Ishikawa (cell line): ENCODE data around the gene ABCA9.

ENCODE experiments used
- CEBPB ChIP-seq: IDR thresholded peaks from 2 replicates; pipeline ENCODE4 v1.6.1; 2012
- CREB1 ChIP-seq: IDR thresholded peaks from 2 replicates; pipeline ENCODE4 v1.6.1; 2012; ENCODE audit warnings: low read depth
- EGR1 ChIP-seq: IDR thresholded peaks from 2 replicates; pipeline ENCODE4 v1.6.1; 2012
- EP300 ChIP-seq: IDR thresholded peaks from 2 replicates; pipeline ENCODE4 v1.6.1; 2012; ENCODE audit warnings: borderline replicate concordance
- FOXM1 ChIP-seq: IDR thresholded peaks from 2 replicates; pipeline ENCODE4 v1.6.1; 2012; ENCODE audit warnings: low read depth, borderline replicate concordance
- NFIC ChIP-seq: IDR thresholded peaks from 2 replicates; pipeline ENCODE4 v1.6.1; 2012
- RAD21 ChIP-seq: IDR thresholded peaks from 2 replicates; pipeline ENCODE4 v1.6.1; 2012; ENCODE audit warnings: low read depth
- TAF1 ChIP-seq: IDR thresholded peaks from 2 replicates; pipeline ENCODE4 v1.6.1; 2012; ENCODE audit warnings: low read depth, mild to moderate bottlenecking
- TCF12 ChIP-seq: IDR thresholded peaks from 2 replicates; pipeline ENCODE4 v1.6.1; 2012; ENCODE audit warnings: low read depth
- TEAD4 ChIP-seq: IDR thresholded peaks from 2 replicates; pipeline ENCODE4 v1.6.1; 2012
- YY1 ChIP-seq: IDR thresholded peaks from 2 replicates; pipeline ENCODE4 v1.6.1; 2012; ENCODE audit warnings: low read depth
- ZBTB7A ChIP-seq: IDR thresholded peaks from 2 replicates; pipeline ENCODE4 v1.6.1; 2012; ENCODE audit warnings: low read depth
- TF ChIP-seq, protein P1 (sequence below): IDR thresholded peaks from 2 replicates; pipeline ENCODE4 v1.6.1; 2012
- TF ChIP-seq, protein P2 (sequence below): IDR thresholded peaks from 2 replicates; pipeline ENCODE4 v1.6.1; 2012
- TF ChIP-seq, protein P3 (sequence below): IDR thresholded peaks from 2 replicates; pipeline ENCODE4 v1.6.1; 2012; ENCODE audit warnings: low read depth, mild to moderate bottlenecking

The ABCA9 gene

DNA sequence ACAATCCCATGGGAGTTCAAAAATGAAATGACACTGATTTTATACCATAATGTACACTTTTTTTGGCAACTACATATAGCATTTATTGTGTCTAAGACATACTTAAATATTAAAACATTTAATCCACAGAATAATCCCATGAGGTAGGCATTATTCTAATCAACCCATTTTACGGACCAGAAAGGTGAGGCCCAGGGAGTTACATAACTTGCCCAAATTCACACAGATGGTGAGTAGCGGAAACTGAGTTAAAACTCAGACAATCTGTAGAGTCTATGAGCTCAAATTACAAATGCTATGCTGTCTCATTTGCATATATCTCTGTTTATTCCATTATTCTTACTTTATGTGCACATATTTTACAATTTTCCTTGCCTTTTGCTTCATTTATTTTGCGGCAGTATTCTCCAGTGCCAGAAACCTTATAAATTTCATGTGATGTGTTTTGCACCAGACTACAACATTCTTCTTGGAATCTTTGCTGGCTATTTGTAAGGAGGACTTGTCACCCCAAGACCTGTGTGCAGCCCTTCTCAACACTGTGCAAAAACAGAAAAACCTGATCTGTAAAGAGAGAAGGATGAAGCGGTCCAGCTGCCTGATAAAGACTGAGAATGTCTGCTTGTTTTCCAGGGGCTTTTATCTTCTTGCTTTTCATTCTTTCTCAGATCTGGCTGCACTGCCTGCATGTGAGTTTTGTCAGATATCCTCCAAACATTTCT lies 2.3 kb upstream of the ABCA9 start:
- no peak for TF ChIP-seq EGR1
- TF ChIP-seq ZBTB7A: no peak
- TF ChIP-seq, protein P1, sequence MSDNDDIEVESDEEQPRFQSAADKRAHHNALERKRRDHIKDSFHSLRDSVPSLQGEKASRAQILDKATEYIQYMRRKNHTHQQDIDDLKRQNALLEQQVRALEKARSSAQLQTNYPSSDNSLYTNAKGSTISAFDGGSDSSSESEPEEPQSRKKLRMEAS: no peak
- no peak for TF ChIP-seq TEAD4

DNA sequence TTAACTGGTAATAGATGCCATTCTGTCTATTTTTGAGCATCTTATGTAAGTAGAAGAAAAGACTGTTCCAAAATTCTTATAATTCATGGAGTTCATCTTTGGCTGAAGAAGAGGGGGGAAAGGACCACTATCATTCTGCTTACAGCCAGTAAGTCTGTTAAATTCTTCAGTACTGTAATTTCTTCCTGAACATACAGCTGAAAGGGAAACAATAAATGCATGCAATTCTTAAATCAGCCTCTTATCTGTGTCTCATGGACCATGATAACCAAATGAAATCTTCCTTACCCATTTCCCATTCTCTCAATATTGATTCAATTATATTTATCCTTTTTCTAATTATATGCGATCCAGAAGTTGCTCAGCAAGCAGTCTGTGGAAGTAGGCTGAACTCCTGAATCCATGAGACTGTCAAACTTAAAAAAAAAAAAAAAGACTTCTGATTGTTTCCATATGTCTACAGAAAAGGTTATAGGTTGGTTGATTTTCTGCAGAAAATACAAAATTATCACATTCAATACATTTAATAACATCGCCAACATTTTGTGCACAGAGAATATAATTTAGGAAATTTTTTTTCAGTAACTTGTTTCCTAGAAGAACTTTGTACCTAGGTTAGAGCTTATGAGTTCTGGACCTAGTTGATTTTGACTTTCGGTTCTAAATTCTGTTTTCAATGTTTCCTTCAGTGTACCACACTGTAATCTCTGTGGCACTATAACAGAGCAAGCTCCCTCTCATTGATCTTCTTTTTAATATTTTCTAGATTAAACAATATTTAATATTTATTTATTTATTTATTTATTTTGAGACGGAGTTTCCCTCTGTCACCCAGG lies 1.2 kb upstream of the ABCA9 start:
- TF ChIP-seq, protein P1: no peak
- TF ChIP-seq YY1 (no peak), EP300 (no peak), TCF12 (no peak), EGR1 (no peak), TEAD4 (no peak)
- TF ChIP-seq, protein P2, sequence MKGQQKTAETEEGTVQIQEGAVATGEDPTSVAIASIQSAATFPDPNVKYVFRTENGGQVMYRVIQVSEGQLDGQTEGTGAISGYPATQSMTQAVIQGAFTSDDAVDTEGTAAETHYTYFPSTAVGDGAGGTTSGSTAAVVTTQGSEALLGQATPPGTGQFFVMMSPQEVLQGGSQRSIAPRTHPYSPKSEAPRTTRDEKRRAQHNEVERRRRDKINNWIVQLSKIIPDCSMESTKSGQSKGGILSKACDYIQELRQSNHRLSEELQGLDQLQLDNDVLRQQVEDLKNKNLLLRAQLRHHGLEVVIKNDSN: no peak

DNA sequence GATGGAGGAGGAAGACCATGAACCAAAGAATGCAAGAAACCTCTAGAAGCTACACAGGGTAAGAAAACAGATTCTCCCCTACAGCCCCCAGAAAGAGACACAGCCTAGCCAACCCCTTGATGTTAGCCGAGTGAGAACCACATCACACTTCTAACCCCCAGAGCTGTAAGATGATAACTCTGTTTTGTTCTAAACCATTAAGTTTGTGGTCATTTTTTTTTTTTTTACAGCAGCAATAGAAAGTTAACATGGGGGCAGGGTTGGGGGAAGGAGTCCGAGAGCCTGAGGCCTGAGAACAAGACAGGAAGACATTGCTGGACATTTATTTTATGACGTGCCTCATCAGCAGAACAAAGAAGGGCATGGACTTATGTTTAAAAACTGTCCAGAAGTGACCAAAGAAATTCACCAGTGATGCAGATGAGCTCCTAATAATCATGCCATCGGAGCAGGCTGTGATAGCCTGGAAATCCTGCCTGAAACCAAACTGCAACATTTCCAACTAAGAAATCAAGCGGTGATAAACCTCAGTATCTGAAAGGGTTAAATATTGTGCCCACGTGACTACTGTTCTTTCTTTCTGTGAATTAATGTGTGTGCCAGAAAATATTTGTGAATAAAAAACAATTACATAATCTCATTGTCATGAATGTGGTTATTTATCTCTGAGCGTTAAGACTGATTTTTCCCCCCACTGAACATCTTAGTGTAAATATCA lies 1.1 kb downstream of the ABCA9 start:
- TF ChIP-seq TCF12 (no peak), CREB1 (no peak), CEBPB (no peak), ZBTB7A (no peak), FOXM1 (no peak), EGR1 (no peak)
- TF ChIP-seq, protein P3, sequence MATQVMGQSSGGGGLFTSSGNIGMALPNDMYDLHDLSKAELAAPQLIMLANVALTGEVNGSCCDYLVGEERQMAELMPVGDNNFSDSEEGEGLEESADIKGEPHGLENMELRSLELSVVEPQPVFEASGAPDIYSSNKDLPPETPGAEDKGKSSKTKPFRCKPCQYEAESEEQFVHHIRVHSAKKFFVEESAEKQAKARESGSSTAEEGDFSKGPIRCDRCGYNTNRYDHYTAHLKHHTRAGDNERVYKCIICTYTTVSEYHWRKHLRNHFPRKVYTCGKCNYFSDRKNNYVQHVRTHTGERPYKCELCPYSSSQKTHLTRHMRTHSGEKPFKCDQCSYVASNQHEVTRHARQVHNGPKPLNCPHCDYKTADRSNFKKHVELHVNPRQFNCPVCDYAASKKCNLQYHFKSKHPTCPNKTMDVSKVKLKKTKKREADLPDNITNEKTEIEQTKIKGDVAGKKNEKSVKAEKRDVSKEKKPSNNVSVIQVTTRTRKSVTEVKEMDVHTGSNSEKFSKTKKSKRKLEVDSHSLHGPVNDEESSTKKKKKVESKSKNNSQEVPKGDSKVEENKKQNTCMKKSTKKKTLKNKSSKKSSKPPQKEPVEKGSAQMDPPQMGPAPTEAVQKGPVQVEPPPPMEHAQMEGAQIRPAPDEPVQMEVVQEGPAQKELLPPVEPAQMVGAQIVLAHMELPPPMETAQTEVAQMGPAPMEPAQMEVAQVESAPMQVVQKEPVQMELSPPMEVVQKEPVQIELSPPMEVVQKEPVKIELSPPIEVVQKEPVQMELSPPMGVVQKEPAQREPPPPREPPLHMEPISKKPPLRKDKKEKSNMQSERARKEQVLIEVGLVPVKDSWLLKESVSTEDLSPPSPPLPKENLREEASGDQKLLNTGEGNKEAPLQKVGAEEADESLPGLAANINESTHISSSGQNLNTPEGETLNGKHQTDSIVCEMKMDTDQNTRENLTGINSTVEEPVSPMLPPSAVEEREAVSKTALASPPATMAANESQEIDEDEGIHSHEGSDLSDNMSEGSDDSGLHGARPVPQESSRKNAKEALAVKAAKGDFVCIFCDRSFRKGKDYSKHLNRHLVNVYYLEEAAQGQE: no peak

DNA sequence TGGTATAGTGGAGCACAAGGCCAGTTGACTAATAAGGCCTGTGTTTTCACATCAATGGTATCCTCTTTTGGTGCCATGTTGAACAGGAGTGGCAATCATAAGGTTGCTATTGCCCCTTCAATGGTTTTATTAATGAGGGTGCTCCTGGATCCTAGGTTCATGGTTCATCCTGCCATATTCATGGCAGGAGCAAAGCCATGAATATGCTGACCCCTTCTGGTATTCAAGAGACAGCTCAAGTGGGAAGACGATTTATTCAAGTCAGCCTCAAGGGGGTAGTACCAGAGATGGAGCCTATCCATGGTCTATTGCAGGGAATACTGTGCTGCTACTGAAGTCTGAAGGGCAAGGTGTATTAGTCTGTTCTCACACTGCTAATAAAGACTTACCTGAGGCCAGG lies 2.6 kb downstream of the ABCA9 start:
- TF ChIP-seq EGR1 (no peak), TAF1 (no peak)
- TF ChIP-seq, protein P1: no peak

DNA sequence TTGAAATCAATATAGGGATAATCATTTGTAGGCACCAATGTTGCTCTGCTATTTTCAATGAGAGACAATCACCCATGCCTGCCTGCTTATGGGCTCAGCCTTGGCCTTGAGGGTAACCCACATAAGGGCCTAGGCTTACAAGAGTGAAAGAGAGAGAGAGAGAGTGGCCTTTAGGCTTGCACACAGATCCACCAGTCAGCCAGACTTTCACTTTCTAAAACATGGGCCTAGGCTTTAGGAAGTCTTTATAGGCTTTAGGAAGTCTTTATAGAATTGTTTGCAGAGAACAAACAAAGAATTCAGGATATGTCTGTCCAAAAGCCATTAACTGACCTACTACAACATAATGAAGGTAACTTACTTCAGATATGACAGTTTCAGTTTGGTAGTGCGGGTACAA lies 3.4 kb downstream of the ABCA9 start:
- no peak for TF ChIP-seq TCF12
- TF ChIP-seq, protein P2: no peak
- TF ChIP-seq, protein P1: no peak
- no peak for TF ChIP-seq ZBTB7A
- TF ChIP-seq RAD21: no peak
- no peak for TF ChIP-seq TAF1
- TF ChIP-seq NFIC: no peak
- TF ChIP-seq TEAD4: no peak

DNA sequence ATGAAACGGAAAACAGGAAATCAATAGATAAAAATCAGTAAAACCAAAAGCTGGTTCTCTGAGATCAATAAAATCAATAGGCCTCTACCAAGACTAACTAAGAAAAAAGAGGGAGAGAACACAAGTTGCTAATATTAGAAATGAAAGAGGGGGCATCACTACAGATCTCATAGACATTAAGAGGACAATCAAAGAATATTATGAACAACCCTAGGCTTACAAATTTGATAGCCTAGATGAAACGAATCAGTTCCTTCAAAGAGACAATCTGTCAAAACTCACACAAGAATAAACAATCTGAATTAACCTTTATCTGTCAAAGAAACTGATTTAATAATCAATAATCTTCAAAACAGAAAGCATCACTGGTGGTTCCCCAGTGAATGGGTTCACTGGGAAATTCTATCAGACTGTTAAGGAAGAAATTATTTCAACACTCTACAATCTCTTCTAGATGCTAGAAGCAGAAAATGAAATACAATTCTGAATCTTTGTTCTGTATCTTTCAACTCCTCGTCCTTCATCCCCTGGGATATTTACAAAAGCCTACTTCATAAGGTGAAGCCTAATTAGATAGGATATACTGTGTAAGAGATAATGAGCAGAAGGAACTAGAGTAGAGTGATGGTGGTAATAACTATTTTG lies 4.4 kb downstream of the ABCA9 start:
- TF ChIP-seq, protein P1: no peak
- no peak for TF ChIP-seq TEAD4
- TF ChIP-seq, protein P3: no peak
- TF ChIP-seq, protein P2: no peak
- no peak for TF ChIP-seq FOXM1
- no peak for TF ChIP-seq TAF1
- TF ChIP-seq CEBPB: no peak
- TF ChIP-seq NFIC: no peak
- no peak for TF ChIP-seq CREB1
- no peak for TF ChIP-seq EP300
- TF ChIP-seq YY1: no peak
- TF ChIP-seq TCF12: no peak
- TF ChIP-seq EGR1: no peak
- no peak for TF ChIP-seq ZBTB7A
- no peak for TF ChIP-seq RAD21
